Endothelial cell of umbilical vein (primary cell): ENCODE measurements around the gene CTDSPL. TPM values are rescaled to one million over a fixed set of nuclear protein-coding genes. Genes with fewer than 3 reads are reported as not detected.
A peak's percentile ranks its signal among the peaks of the same experiment; 100 is the strongest.

Experiments
- BruUV-seq: library from RNA; stranded (reverse); fragments of 400-500 nt; replicated peaks from 2 replicates; lab custom pipeline; 2021; lab: Mats Ljungman, UMichigan
- CTCF ChIA-PET: fragments of 300-600, 350-600 bp; sonication (Branson Sonifier 250); formaldehyde crosslinking; loops from one replicate; lab custom pipeline; 2021; ENCODE audit warnings: antibody characterized with exemption, inconsistent platforms; lab: Charles Lee
- POLR2A ChIA-PET: fragments of 300-600, 350-600 bp; sonication (Branson Sonifier 250); formaldehyde crosslinking; loops from one replicate; lab custom pipeline; 2021; ENCODE audit warnings: antibody characterized with exemption, inconsistent platforms; lab: Charles Lee
- DNase-seq: peaks from one replicate; pipeline ENCODE4 v3.0.0-alpha.2; 2011; ENCODE audit warnings: low read depth, low spot score
- FAIRE-seq: peaks from 2 replicates; lab custom pipeline; 2011; peaks lifted over from hg19 to GRCh38; lab: Jason Lieb, UNC
- H2AFZ ChIP-seq: 2 replicates; pipeline ENCODE4 v1.6.0; 2012; ENCODE audit warnings: low read depth, low read length, control low read depth, inconsistent platforms
- H3K27ac ChIP-seq: 2 replicates; pipeline ENCODE4 v1.5.1; 2011; ENCODE audit warnings: low read depth, mild to moderate bottlenecking, control low read depth, low read length, moderate library complexity; ENCODE audit not compliant: insufficient read depth
- H3K27me3 ChIP-seq, 2 experiments: 2 replicates each; pipeline versions ENCODE4 v1.6.0 to v1.6.1; 2011; ENCODE audit warnings: low read length in 2 of 2, mixed read lengths in 1 of 2; ENCODE audit not compliant: control insufficient read depth in 2 of 2, insufficient read depth in 2 of 2
- H3K36me3 ChIP-seq, 2 experiments: 2 replicates in 1 of 2; 3 replicates in 1 of 2; pipeline ENCODE4 v1.5.1; 2011; ENCODE audit warnings: low read length in 2 of 2, mild to moderate bottlenecking in 1 of 2, moderate library complexity in 1 of 2; ENCODE audit not compliant: control insufficient read depth in 2 of 2, insufficient read depth in 2 of 2; ENCODE audit errors: extremely low read depth in 1 of 2
- H3K4me1 ChIP-seq: 3 replicates; pipeline ENCODE4 v1.5.1; 2011; ENCODE audit warnings: mild to moderate bottlenecking, low read length; ENCODE audit not compliant: control insufficient read depth, insufficient read depth; ENCODE audit errors: extremely low read depth
- H3K4me2 ChIP-seq: 2 replicates; pipeline ENCODE4 v1.6.1; 2011; ENCODE audit warnings: low read length, control low read depth, mixed read lengths; ENCODE audit not compliant: insufficient read depth
- H3K4me3 ChIP-seq, 3 experiments: fragments of 200-600 bp in 1 of 3; sonication (generic), shearing (Covaris generic) in 1 of 3; replicated peaks in 1 of 3; 2 replicates each; pipeline ENCODE4 v1.5.1; 2011 to 2016; ENCODE audit warnings: control low read depth in 3 of 3, low read length in 3 of 3, mild to moderate bottlenecking in 2 of 3, inconsistent platforms in 1 of 3, low read depth in 1 of 3, moderate library complexity in 1 of 3; ENCODE audit not compliant: insufficient read depth in 1 of 3
- H3K79me2 ChIP-seq: 2 replicates; pipeline ENCODE4 v1.6.0; 2012; ENCODE audit warnings: low read length, inconsistent platforms; ENCODE audit not compliant: control insufficient read depth, insufficient read depth
- H3K9ac ChIP-seq: replicated peaks from 2 replicates; pipeline ENCODE3; 2011; ENCODE audit warnings: low read length, control low read depth; ENCODE audit not compliant: insufficient read depth; ENCODE audit errors: extremely low read depth
- H3K9me1 ChIP-seq: replicated peaks from 3 replicates; pipeline ENCODE4 v1.6.0; 2011; ENCODE audit warnings: mild to moderate bottlenecking, low read length; ENCODE audit not compliant: control insufficient read depth, insufficient read depth; ENCODE audit errors: extremely low read depth
- H3K9me3 ChIP-seq: replicated peaks from 2 replicates; pipeline ENCODE4 v1.5.1; 2012; ENCODE audit warnings: low read length, inconsistent platforms; ENCODE audit not compliant: control insufficient read depth, insufficient read depth
- H4K20me1 ChIP-seq: replicated peaks from 2 replicates; pipeline ENCODE3; 2011; ENCODE audit warnings: mild to moderate bottlenecking, low read length; ENCODE audit not compliant: control insufficient read depth, insufficient read depth; ENCODE audit errors: extremely low read depth
- CTCF ChIP-seq, 2 donors: IDR thresholded peaks; 1 replicate in 1 of 2; 2 replicates in 1 of 2; pipeline ENCODE4 v1.5.1; 2011; ENCODE audit warnings: low read length in 2 of 2, mild to moderate bottlenecking in 2 of 2, moderate library complexity in 2 of 2, control low read depth in 1 of 2, inconsistent platforms in 1 of 2, low read depth in 1 of 2; ENCODE audit not compliant: insufficient read depth in 1 of 2; ENCODE audit errors: extremely low read depth in 1 of 2
- EZH2 ChIP-seq: IDR thresholded peaks from 2 replicates; pipeline ENCODE4 v1.6.1; 2012; ENCODE audit warnings: borderline replicate concordance, low read depth, mild to moderate bottlenecking, moderate library complexity, low read length, inconsistent platforms; ENCODE audit not compliant: severe bottlenecking
- GATA2 ChIP-seq: IDR thresholded peaks from 2 replicates; pipeline ENCODE4 v1.7.0; 2011; ENCODE audit warnings: low read depth, mild to moderate bottlenecking, moderate library complexity, mixed read lengths, low read length; ENCODE audit not compliant: insufficient read length, insufficient read depth
- JUN ChIP-seq: IDR thresholded peaks from 2 replicates; pipeline ENCODE4 v1.6.1; 2011; ENCODE audit warnings: borderline replicate concordance, low read depth; ENCODE audit not compliant: insufficient read length, insufficient read depth
- MYC ChIP-seq: IDR thresholded peaks from one replicate; pipeline ENCODE4 v1.6.1; 2011; ENCODE audit warnings: mild to moderate bottlenecking, low read depth, low read length
- POLR2A ChIP-seq: IDR thresholded peaks from 2 replicates; pipeline ENCODE4 v1.6.1; 2012; ENCODE audit warnings: low read depth, mild to moderate bottlenecking, control low read depth, low read length
- POLR2AphosphoS5 ChIP-seq: IDR thresholded peaks from 2 replicates; pipeline ENCODE4 v1.6.1; 2012; ENCODE audit warnings: low read depth, mild to moderate bottlenecking, control low read depth, low read length, moderate library complexity; ENCODE audit not compliant: insufficient read depth
- dilution Hi-C: fragments of 300-500 bp; cut with MboI; formaldehyde crosslinking; loops from one replicate; pipeline ENCODE4 v1.15.0; 2019; ENCODE audit warnings: low sequenced_read_pairs; ENCODE audit not compliant: extremely low pct_ligation_motif_present
- intact Hi-C: fragments of 100-400 bp; cut with micrococcal nuclease; formaldehyde crosslinking; loops from one replicate; pipeline ENCODE4 v1.10.0; 2022
- polyA plus RNA-seq, 4 experiments: library from polyadenylated mRNA; depleted of rRNA in 3 of 4; stranded (reverse) in 3 of 4; unstranded in 1 of 4; fragments of >200 nt; gene quantifications; 2 replicates each; pipeline versions ENCODE4 v1.2.1 to v1.2.3, GENCODE V29; 2011 to 2012; ENCODE audit warnings: missing spikeins in 1 of 4
- total RNA-seq: library from RNA; stranded (reverse); gene quantifications from 2 replicates; pipeline ENCODE4 v1.2.3, GENCODE V29; 2021

The CTDSPL gene
- total and polyA plus RNA-seq, 2 donors (not counting 3 experiments of a cell fraction or from before 2014, with no cell fraction given): 30.1 to 43.2 TPM

GRCh38 chr3:37974121-37975083 is 112.7 kb downstream of the CTDSPL start:
- H3K36me3 ChIP-seq: peaks cover 0 to 9% of the 10 kb centered on the region in 2 experiments
- H3K27ac ChIP-seq: no peak overlapping the region
- no peak overlapping the region for H2AFZ ChIP-seq
- no peaks in the 10 kb centered on the region for H3K9me3 ChIP-seq
- dilution Hi-C loops: no loop called here
- DNase-seq (peak; percentile 63), FAIRE-seq (peak; percentile 94)
- H3K9ac ChIP-seq: no peak overlapping the region
- CTCF ChIA-PET: interaction anchor here (0.6 to 3.4 kb wide), 43 partner anchors 9 to 688 kb away, joined by 3 to 68 read pairs (median 5); partner anchors contain the start of genes CTDSPL, DLEC1, EXOG and OXSR1
- H3K4me2 ChIP-seq: no peak overlapping the region
- POLR2A ChIA-PET: no interaction called here
- H3K9me1 ChIP-seq: no peaks in the 10 kb centered on the region
- H3K27me3 ChIP-seq: no peaks in the 10 kb centered on the region
- H3K4me1 ChIP-seq: no peaks in the 10 kb centered on the region
- no peaks in the 10 kb centered on the region for H4K20me1 ChIP-seq
- intact Hi-C loops: loop anchor here (1.0 kb wide), 3 partner anchors 20 to 144 kb away; no protein-coding TSS in a partner anchor
- no TSS peak for BruUV-seq
- no peaks in the 10 kb centered on the region for H3K79me2 ChIP-seq
- TF ChIP-seq GATA2: no peak
- TF ChIP-seq POLR2A: no peak
- TF ChIP-seq MYC: no peak
- peak; percentile 86 to 95 for TF ChIP-seq CTCF (IDR thresholded peaks at IDR 0.05; ENCODE audit: extremely low read depth in 1 of 2, insufficient read depth in 1 of 2, low read depth in 1 of 2, low read length in 2 of 2)
- no peak for TF ChIP-seq POLR2AphosphoS5
- TF ChIP-seq EZH2: no peak
- TF ChIP-seq JUN: no peak
- H3K4me3 ChIP-seq: no peak overlapping the region
